ENCODE measurements around the gene DHRS7B.

DHRS7B gene

DNA sequence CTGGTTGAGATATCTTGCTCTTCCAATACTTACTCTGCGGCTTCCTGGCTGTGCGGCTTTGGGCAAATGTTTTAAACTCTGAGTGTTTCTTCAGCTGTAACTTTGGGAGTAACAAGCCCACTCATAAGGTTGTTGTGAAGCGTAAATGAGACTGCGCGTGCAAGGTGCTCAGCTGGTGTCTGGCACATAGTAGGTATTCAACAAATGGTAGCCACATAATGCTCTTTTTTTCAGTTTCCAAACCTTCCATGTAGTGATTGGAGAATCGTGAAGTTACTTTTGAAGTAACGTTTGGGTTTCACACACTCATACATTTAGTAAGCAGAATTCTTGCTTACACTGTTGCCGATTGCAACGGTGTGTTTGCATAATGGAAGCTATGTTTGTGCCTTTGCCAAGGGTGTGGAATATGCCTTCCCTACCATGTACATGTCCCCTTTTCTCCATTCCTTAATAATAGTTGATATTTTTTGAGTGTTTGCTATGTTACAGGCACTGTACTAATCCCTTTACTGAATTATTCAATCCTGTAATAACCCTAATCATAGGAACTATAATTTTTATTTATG, 829 bp downstream of the DHRS7B start:
- Histone ChIP-seq H2BK12ac (ENCODE audit: low read length in 2 of 2) (no peak overlapping the region), H2BK5ac (ENCODE audit: low read depth, low read length, poor library complexity, severe bottlenecking) (no peak overlapping the region), H3K18ac (ENCODE audit: low read depth in 1 of 2, low read length in 2 of 2) (no peak overlapping the region), H3K36me3 (ENCODE audit: control insufficient read depth in 1 of 2, insufficient read depth in 2 of 2, low read depth in 1 of 2, low read length in 2 of 2) (no peaks in the 10 kb centered on the region), H2BK15ac (ENCODE audit: low read depth, poor library complexity, severe bottlenecking) (no peak overlapping the region), H4K8ac (ENCODE audit: low read length) (no peak overlapping the region), H3K27ac (ENCODE audit: low read length, poor library complexity, severe bottlenecking) (no peak overlapping the region), H3K4me1 (ENCODE audit: control insufficient read depth, insufficient read depth, low read depth, low read length) (no peaks in the 10 kb centered on the region), H3K79me1 (replicated peaks; ENCODE audit: low read length, poor library complexity, severe bottlenecking) (peaks cover 16% of the 10 kb centered on the region), H4K91ac (ENCODE audit: low read length) (no peak overlapping the region), H3K14ac (ENCODE audit: low read length in 2 of 2) (no peak overlapping the region), H3K23ac (ENCODE audit: low read length in 2 of 2) (no peak overlapping the region), H3K9ac (ENCODE audit: low read length) (peak overlapping the region; percentile 94), H3K4me2 (ENCODE audit: low read length, poor library complexity, severe bottlenecking) (peak overlapping the region; percentile 60), H3K4ac (ENCODE audit: low read depth in 1 of 2, low read length in 2 of 2) (peak overlapping the region in 1 of 2 experiments; percentile 57), H2AFZ (ENCODE audit: low read depth, low read length) (peak overlapping the region; percentile 85), H3K27me3 (ENCODE audit: control insufficient read depth in 1 of 2, insufficient read depth in 1 of 2, low read length in 2 of 2) (peaks cover 3 to 9% of the 10 kb centered on the region in 2 experiments), H2BK120ac (ENCODE audit: low read depth, low read length) (no peak overlapping the region), H3K4me3 (ENCODE audit: insufficient read depth in 1 of 2, low read depth in 1 of 2, low read length in 2 of 2) (peak overlapping the region; percentile 76 to 97), H2AK5ac (ENCODE audit: low read length, severe bottlenecking) (no peak overlapping the region), H3K9me3 (ENCODE audit: control insufficient read depth, low read length) (no peaks in the 10 kb centered on the region)
- DNase-seq: no peak
- WGBS: 22% methylated on average over 7 of the region's 9 CpGs

DNA sequence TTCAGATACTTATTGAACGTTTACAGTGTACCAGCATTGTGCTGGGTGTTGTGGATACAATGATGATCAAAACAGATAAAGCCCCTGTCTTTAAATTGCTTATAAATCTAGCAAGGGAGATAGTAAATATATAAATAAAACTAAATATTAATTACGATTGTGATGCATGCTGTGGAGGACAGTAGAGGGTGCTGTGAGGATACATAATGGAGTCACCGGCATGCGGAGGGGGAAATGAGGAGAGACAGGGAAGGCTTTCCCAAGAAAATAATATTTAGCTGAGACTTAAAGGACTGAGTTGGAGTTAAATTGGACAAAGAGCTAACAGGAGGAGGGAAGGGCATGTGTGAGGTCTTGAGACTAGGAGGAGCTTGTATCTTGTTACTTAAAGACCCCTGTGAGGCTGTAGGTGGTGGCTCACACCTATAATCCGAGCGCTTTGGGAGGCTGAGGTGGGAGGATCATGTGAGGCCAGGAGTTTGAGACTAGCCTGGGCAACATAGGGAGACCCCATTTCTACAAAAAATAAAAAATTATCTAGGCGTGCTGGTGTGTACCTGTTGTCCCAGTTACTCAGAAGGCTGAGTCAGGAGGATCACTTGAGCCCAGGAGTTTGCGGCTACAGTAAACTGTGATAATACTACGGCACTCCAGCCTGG, 2.4 kb downstream of the DHRS7B start:
- Histone ChIP-seq H3K9me3 (ENCODE audit: control insufficient read depth, low read length) (no peaks in the 10 kb centered on the region), H2AFZ (ENCODE audit: low read depth, low read length) (no peak overlapping the region), H2BK12ac (ENCODE audit: low read length in 2 of 2) (no peak overlapping the region), H2BK15ac (ENCODE audit: low read depth, poor library complexity, severe bottlenecking) (no peak overlapping the region), H2BK120ac (ENCODE audit: low read depth, low read length) (no peak overlapping the region), H3K23ac (ENCODE audit: low read length in 2 of 2) (no peak overlapping the region), H2BK5ac (ENCODE audit: low read depth, low read length, poor library complexity, severe bottlenecking) (no peak overlapping the region), H2AK5ac (ENCODE audit: low read length, severe bottlenecking) (no peak overlapping the region), H3K4me2 (ENCODE audit: low read length, poor library complexity, severe bottlenecking) (no peak overlapping the region), H3K36me3 (ENCODE audit: control insufficient read depth in 1 of 2, insufficient read depth in 2 of 2, low read depth in 1 of 2, low read length in 2 of 2) (no peaks in the 10 kb centered on the region), H4K8ac (ENCODE audit: low read length) (no peak overlapping the region), H3K4me1 (ENCODE audit: control insufficient read depth, insufficient read depth, low read depth, low read length) (no peaks in the 10 kb centered on the region), H3K4ac (ENCODE audit: low read depth in 1 of 2, low read length in 2 of 2) (no peak overlapping the region), H3K18ac (ENCODE audit: low read depth in 1 of 2, low read length in 2 of 2) (no peak overlapping the region), H3K14ac (ENCODE audit: low read length in 2 of 2) (no peak overlapping the region), H4K91ac (ENCODE audit: low read length) (no peak overlapping the region), H3K27ac (ENCODE audit: low read length, poor library complexity, severe bottlenecking) (no peak overlapping the region), H3K4me3 (ENCODE audit: insufficient read depth in 1 of 2, low read depth in 1 of 2, low read length in 2 of 2) (no peak overlapping the region), H3K9ac (ENCODE audit: low read length) (peak overlapping the region; percentile 62), H3K79me1 (replicated peaks; ENCODE audit: low read length, poor library complexity, severe bottlenecking) (peaks cover 20% of the 10 kb centered on the region), H3K27me3 (ENCODE audit: control insufficient read depth in 1 of 2, insufficient read depth in 1 of 2, low read length in 2 of 2) (no peaks in the 10 kb centered on the region)
- WGBS: 93% methylated on average over 7 of the region's 9 CpGs
- DNase-seq: peak; percentile 45

DNA sequence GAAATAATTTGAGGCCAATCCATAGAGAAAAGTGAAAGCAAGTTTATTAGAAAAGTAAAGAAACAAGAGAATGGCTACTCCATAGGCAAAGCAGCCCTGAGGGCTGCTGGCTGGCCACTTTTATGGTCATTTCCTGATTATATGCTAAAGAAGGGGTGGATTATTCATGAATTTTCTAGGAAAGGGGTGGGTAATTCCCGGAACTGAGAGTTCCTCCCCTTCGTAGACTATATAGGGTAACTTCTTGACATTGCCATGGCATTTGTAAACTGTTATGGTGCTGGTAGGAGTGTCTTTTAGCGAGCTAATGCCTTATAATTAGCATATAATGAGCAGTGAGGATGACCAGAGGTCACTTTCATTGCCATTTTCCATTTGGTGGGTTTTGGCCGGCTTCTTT, 4.4 kb downstream of the DHRS7B start:
- Histone ChIP-seq H3K79me1 (replicated peaks; ENCODE audit: low read length, poor library complexity, severe bottlenecking) (peaks cover 22% of the 10 kb centered on the region), H3K4me1 (ENCODE audit: control insufficient read depth, insufficient read depth, low read depth, low read length) (no peaks in the 10 kb centered on the region), H2BK120ac (ENCODE audit: low read depth, low read length) (no peak overlapping the region), H3K23ac (ENCODE audit: low read length in 2 of 2) (no peak overlapping the region), H3K9ac (ENCODE audit: low read length) (peak overlapping the region; percentile 45), H3K4me3 (ENCODE audit: insufficient read depth in 1 of 2, low read depth in 1 of 2, low read length in 2 of 2) (no peak overlapping the region), H3K27me3 (ENCODE audit: control insufficient read depth in 1 of 2, insufficient read depth in 1 of 2, low read length in 2 of 2) (no peaks in the 10 kb centered on the region), H2AFZ (ENCODE audit: low read depth, low read length) (no peak overlapping the region), H2AK5ac (ENCODE audit: low read length, severe bottlenecking) (no peak overlapping the region), H2BK15ac (ENCODE audit: low read depth, poor library complexity, severe bottlenecking) (no peak overlapping the region), H4K8ac (ENCODE audit: low read length) (no peak overlapping the region), H3K18ac (ENCODE audit: low read depth in 1 of 2, low read length in 2 of 2) (no peak overlapping the region), H3K4me2 (ENCODE audit: low read length, poor library complexity, severe bottlenecking) (no peak overlapping the region), H3K14ac (ENCODE audit: low read length in 2 of 2) (no peak overlapping the region), H3K9me3 (ENCODE audit: control insufficient read depth, low read length) (no peaks in the 10 kb centered on the region), H2BK5ac (ENCODE audit: low read depth, low read length, poor library complexity, severe bottlenecking) (no peak overlapping the region), H3K4ac (ENCODE audit: low read depth in 1 of 2, low read length in 2 of 2) (no peak overlapping the region), H4K91ac (ENCODE audit: low read length) (no peak overlapping the region), H2BK12ac (ENCODE audit: low read length in 2 of 2) (no peak overlapping the region), H3K36me3 (ENCODE audit: control insufficient read depth in 1 of 2, insufficient read depth in 2 of 2, low read depth in 1 of 2, low read length in 2 of 2) (no peaks in the 10 kb centered on the region), H3K27ac (ENCODE audit: low read length, poor library complexity, severe bottlenecking) (no peak overlapping the region)
- WGBS: 83% methylated on average over 3 of the region's 4 CpGs
- DNase-seq: no peak

DNA sequence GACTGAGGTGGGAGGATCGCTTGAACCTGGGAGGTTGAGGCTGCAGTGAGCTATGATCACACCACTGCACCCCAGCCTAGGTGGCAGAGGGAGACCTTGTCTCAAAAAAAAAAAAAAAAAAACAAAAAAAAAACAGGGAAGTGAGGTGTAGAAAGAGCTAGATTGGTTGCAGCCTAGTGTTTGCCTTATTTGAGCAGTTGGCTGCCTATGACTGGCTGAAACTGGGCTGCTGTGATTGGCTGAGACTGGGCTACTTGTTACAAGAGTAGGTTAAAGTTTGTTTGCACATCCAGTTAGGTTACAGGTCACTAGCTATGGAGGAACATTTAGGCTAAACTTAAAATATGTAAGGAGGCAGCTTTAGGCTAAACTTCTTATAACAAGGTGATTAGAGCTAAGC, 5.7 kb downstream of the DHRS7B start:
- no peak overlapping the region for H2BK12ac ChIP-seq (ENCODE audit: low read length in 2 of 2)

More for the DNA sequence above, 5.7 kb downstream of the DHRS7B start:
- no peak overlapping the region for H4K8ac ChIP-seq (ENCODE audit: low read length)
- H2BK120ac ChIP-seq (ENCODE audit: low read depth, low read length): no peak overlapping the region
- H3K79me1 ChIP-seq (replicated peaks; ENCODE audit: low read length, poor library complexity, severe bottlenecking): peaks cover 30% of the 10 kb centered on the region
- H2BK15ac ChIP-seq (ENCODE audit: low read depth, poor library complexity, severe bottlenecking): no peak overlapping the region
- no peak overlapping the region for H3K9ac ChIP-seq (ENCODE audit: low read length)
- no peak overlapping the region for H3K18ac ChIP-seq (ENCODE audit: low read depth in 1 of 2, low read length in 2 of 2)
- DNase-seq: no peak
- H3K4me1 ChIP-seq (ENCODE audit: control insufficient read depth, insufficient read depth, low read depth, low read length): no peaks in the 10 kb centered on the region
- WGBS: 100% methylated on average over 1 of the region's 1 CpG
- no peak overlapping the region for H2BK5ac ChIP-seq (ENCODE audit: low read depth, low read length, poor library complexity, severe bottlenecking)
- H3K36me3 ChIP-seq (ENCODE audit: control insufficient read depth in 1 of 2, insufficient read depth in 2 of 2, low read depth in 1 of 2, low read length in 2 of 2): no peaks in the 10 kb centered on the region
- no peak overlapping the region for H3K23ac ChIP-seq (ENCODE audit: low read length in 2 of 2)
- H2AK5ac ChIP-seq (ENCODE audit: low read length, severe bottlenecking): no peak overlapping the region
- no peak overlapping the region for H3K27ac ChIP-seq (ENCODE audit: low read length, poor library complexity, severe bottlenecking)
- H3K9me3 ChIP-seq (ENCODE audit: control insufficient read depth, low read length): no peaks in the 10 kb centered on the region
- H3K4me3 ChIP-seq (ENCODE audit: insufficient read depth in 1 of 2, low read depth in 1 of 2, low read length in 2 of 2): no peak overlapping the region
- no peak overlapping the region for H3K4ac ChIP-seq (ENCODE audit: low read depth in 1 of 2, low read length in 2 of 2)
- no peaks in the 10 kb centered on the region for H3K27me3 ChIP-seq (ENCODE audit: control insufficient read depth in 1 of 2, insufficient read depth in 1 of 2, low read length in 2 of 2)
- no peak overlapping the region for H3K14ac ChIP-seq (ENCODE audit: low read length in 2 of 2)
- no peak overlapping the region for H2AFZ ChIP-seq (ENCODE audit: low read depth, low read length)
- no peak overlapping the region for H3K4me2 ChIP-seq (ENCODE audit: low read length, poor library complexity, severe bottlenecking)
- no peak overlapping the region for H4K91ac ChIP-seq (ENCODE audit: low read length)

All from mesenchymal stem cell (in vitro differentiated cells and primary cell).